ENCODE results near the gene ZNF148.

DNA sequence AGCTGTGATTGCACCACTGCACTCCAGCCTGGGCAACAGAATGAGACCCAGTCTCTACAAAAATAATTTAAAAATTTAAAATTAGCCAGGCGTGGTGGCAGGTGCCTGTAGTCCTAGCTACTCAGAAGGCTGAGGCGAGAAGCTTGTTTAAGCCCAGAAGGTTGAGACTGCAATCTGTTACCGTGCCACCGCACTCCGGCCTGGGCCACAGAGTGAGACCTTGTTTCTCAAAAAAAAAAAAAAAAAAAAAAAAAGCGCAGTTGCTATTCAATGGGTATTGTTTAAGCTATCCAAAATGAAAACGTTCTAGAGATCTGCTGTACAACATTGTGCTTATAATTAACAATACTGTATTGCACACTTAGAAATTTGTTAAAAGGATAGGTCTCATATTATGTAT lies 24.0 kb downstream of the ZNF148 start:
- TF ChIP-seq, protein P1, sequence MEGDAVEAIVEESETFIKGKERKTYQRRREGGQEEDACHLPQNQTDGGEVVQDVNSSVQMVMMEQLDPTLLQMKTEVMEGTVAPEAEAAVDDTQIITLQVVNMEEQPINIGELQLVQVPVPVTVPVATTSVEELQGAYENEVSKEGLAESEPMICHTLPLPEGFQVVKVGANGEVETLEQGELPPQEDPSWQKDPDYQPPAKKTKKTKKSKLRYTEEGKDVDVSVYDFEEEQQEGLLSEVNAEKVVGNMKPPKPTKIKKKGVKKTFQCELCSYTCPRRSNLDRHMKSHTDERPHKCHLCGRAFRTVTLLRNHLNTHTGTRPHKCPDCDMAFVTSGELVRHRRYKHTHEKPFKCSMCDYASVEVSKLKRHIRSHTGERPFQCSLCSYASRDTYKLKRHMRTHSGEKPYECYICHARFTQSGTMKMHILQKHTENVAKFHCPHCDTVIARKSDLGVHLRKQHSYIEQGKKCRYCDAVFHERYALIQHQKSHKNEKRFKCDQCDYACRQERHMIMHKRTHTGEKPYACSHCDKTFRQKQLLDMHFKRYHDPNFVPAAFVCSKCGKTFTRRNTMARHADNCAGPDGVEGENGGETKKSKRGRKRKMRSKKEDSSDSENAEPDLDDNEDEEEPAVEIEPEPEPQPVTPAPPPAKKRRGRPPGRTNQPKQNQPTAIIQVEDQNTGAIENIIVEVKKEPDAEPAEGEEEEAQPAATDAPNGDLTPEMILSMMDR (IDR thresholded peaks at IDR 0.05): no peak
- no peak for TF ChIP-seq POLR2A (IDR thresholded peaks at IDR 0.05)
